Hepatic stellate cell (primary cell): ENCODE measurements around the gene TMCO4.
A peak's percentile ranks its signal among the peaks of the same experiment; 100 is the strongest.

ENCODE experiments used
- DNase-seq: peaks from one replicate; pipeline ENCODE4 v3.0.0; 2011; ENCODE audit warnings: low spot score

Gene TMCO4

DNA sequence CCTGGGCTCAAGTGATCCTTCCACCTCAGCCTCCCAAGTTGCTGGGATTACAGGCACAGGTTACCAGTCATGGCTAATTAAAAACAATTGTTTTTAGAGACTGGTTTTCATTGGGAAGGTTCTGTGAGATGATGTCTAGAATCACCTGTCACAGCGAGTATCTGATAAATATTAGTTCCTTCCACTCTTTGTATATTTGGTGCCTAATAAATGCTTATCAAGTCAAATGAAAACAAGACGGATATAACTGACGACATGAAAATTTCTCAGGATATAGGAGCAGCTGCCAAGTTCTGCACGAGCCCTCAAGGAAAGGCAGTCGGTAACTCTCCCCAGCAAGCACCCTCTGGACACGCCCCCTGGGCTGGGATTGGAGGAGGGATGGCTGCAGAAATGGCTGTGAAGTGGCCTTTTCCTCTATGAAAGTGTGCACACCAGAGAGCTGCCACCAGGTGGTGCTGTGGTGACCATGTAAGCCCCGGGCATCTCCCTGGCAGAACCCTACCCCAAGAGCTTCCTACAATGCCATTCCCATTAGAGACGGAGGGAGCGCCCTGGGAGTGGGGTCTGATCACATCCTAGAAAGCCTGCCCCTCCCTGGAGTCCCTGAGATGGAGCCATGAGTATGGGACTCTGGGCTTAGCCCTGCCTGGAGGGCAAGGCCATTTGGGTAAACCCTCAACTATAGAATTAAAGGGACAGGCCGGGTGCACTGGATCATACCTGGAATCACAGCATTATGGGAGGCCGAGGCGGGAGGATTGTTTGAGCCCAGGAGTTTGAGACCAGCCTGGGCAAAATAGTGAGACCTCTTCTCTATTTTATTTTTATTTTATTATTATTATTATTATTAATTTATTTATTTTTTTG is 84.1 kb downstream of the TMCO4 start:
- peak; percentile 95 for DNase-seq

DNA sequence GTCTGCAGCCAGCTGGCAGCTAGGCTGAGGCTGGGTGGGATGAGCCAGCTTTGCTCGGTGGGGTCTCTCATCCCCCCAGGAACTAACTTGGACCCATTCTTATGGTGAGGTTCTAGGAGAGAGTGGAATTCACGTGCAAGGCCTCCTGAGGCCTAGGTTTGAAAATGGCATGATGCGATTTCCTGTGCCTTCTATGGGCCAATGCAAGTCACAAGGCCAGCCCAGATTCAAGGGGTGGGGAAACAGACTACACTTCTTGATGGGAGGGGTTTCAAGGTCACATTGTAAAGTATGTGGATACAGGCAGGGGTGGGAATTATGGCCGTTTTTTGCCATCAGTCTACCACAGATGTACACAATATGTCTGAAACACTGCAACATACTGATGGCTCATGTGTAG is 86.8 kb downstream of the TMCO4 start:
- no peak for DNase-seq

DNA sequence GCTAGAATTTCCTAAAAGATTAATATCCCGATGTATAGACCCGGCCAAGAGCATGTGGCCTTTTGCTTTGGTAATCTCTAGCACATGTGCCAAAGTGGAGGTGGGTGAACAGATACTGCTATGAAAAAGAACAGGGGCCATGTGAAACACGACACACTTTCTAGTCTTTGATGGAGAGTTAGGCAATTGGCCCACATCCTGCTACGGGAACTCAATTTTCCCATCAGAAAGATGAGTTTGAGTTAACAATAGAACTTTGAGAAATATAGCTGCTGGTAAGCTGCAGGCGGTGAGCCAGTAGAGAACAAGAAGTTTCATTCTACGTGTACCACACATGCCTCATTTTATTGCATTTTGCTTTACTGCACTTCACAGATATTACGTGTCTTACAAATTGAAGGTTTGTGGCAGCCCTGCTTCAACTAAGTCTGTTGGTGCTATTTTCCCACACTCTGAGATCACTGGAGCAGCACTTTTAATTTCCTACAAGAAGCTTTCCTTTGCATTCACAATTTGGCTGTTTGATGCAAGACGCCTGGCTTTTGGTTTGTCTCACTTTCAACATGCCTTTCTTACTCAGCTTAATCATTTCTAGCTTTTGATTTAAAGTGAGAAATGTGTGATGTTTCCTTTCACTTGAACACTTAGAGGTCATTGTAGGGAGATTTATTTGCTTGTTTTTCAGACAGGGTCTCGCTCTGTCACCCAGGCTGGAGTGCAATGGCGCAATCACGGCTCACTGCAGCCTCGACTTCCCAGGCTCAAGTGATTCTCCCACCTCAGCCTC is 88.7 kb downstream of the TMCO4 start:
- DNase-seq: no peak

DNA sequence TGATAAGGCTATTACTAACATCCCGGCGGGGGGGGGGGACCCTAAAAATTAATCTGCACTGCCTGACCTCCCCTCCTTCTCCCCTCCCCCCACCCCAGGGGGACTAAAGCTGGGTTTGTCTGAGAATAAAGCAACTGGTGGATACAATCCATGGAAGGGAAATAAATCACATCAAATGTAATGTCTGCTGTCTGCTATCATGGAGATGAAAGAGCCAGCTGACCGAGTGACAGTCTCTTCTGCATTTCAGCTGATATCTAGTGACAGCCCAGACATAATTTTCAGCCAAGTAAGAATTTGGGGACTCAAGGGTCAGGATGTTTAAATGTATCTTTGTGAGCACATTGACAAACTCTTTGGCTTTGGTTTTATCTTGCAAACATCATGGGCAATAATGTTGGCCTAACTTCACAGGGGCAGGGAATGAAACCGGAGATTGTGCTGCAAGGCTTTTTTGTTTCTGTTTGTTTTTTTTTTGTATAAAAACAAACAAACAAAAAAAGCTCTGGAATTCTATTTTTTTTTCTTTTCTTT is 90.4 kb downstream of the TMCO4 start:
- no peak for DNase-seq

DNA sequence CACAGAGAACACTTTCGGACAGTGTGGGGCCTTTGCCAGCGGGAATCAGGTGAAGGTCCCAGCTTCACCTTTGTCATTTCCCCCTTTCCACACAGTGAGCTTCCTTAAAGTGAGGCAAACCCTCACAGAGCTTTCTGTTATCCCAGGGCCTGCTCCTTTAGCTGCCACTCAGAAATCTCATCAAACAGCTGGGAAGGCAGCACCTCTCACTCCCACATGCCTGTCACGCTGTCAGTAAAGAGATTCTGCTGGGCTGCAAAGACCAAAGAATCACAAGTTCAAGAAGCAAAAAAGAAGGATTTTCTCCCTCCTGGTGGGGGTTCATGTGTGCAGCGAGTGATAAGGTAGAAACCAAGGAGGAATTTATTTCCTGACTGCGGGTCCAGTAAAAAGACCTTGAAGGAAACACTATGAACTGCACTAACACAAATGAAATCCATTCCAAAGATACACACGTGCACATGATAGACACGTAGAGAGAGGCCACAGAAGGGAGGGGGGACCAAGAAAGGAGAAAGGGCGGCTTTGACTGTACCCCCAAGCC is 91.1 kb downstream of the TMCO4 start:
- no peak for DNase-seq

DNA sequence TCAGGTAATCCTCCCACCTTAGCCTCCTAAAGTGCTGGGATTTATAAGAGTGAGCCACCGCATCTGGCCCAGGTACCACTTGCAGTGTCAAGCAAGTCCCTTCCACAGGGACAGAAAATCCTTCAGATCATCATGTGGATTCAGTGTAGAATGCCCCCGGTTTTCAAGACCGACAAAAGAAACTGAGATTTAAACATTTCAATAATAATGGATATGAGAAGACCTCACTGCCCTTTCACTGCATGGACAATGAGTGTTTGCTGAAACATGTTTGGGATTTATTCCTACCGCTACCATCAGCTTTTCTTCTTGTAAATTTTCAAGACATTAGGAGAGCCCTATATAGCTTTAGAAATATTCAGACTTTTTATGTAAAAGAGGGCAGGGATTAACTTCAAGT is 93.6 kb downstream of the TMCO4 start:
- DNase-seq: no peak

DNA sequence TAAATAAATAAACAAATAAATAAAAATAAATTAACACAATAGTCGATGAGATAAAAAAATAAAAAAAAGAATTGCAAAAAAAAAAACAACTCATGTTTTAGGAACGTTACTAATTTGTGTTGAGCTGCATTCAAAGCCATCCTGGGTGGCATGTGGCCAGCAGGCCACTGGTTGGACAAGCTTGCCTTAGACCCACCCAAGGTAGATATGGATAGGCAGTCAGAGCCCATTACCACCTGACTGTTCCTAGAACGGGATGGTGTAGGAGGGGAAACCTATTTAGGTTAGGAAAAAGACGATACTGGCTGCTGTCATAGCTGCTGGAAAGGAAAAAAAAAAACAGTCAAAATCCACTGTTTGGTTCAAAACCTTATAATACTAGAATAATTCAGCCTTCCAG is 94.3 kb downstream of the TMCO4 start:
- no peak for DNase-seq

DNA sequence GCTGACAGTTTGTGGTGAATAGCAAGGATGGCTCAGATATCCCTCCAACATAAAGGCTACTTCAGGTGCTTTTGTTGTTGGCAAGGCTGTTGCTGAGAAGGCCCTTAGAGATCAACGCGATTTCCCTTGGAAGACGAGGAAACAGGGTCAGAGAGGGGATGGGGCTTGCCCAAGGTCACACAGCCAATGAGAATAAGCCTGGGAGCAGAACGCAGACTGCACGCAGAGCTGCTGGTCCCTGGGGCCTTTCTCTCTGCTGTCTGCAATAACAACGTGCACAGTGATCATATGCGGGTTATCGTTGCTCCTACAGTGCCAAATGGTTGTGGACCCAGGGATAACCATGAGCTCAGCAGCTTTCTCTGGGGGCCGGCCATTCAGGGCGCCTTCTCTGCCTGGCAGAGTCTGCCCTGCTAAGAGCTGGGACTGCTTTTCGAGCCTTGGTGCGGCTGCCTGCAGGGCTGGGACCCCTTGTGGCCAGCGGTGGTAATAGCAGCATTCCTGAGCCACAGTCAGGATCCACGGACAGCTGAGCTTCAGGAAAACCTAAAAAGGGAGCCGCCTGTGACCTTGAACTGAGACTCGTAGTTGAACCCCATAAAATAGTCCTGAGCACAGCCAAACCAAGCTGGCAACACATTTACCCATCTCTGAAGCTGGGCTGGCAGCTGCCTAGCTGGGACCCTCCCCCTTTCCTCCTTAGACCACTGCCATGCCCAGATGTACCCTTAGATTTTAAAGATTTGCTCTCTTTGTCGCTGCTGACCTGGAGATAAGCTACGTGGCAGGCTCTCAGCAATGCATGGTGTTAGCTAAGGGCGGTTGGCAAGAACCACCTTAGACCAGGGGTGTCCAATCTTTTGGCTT is 95.2 kb downstream of the TMCO4 start:
- DNase-seq: peak; percentile 91

DNA sequence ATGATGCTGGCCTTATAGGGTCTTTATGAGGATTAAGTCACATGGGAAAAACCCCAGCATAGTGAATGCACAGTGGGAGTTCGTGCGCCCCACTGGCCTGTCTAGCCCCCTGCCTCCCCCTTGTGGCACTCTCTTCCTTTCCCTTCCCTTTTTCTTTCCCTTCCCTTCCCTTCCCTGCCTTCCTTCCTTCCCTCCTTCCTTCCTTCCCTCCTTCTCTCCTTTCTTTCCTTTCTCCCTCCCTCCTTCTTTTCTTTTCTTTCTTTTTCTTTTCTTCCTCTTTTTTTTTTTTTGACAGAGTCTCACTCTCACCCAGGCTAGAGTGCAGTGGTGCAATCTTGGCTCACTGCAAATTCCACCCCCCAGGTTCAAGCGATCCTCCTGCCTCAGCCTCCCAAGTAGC is 96.4 kb downstream of the TMCO4 start:
- no peak for DNase-seq

DNA sequence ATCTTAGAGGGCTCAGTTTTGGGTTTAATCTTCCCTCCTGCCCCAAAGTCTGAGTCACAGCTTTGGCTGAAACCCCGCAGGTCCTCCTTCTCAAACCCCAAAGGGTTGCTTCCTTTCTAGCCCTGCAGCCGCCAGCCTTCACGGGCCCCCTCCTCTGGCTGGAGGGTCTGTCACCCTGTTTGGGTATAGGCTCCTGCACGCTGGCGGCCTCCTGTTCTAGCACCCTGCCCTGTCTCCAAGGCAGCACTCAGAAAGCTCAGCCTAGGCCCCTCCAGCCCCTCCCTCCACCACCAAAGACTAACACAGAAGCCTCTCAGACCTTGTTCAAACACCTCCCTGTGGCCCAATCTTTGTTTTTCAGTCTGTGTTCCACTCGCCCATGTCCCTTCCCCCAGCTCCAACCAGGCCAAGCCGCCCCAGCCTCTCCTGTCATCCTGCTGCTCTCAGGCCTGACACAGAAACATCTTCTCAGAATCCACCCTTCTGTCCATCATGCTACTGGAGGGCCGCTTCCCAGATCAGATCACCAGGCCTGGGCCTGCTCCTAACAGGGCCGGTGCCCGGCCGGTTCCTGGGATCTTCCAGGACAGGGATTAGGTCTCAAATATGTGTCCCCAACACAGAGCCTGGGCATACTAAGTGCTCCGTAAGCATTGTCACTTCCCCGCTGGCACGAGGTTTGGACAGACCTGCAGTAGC is 99.5 kb downstream of the TMCO4 start:
- no peak for DNase-seq

DNA sequence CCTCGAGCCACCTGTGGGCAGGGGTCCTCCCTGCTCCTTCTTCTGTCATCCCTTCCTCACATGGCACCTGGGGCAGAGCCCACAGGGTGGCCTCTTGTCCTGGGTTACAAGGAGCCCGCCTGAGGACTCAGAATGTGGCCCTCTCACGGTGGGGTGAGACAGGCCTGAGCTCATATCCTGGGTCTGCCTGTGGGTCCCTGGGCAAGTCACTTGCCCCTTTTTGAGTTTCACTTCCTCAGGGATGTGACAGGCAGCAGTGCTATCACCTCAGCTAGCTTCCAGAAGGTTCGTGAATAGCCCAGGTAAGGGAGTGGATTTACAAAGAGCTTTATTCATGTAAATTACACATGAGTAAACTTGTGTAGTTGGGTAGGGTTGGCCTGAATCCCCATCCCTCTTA is 101.5 kb downstream of the TMCO4 start:
- DNase-seq: no peak

DNA sequence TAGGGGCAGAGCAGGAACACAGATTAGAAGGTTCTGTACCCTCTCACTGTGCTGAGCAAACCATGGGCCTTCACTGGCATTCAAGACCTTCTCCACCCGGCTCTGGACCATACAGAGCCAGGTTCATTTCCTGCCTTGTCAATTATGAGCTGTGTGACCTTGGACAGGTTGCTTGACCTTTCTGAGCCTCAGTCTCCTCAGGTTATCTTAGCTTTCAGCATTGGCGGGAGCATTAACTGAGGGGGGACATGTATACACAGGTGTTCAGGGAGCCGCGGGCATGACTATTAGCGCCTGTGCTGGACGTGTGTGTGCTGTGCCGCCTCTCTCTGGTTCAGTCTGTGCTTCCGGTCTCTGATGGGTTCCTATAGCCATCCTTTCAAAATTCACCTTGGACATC is 102.9 kb downstream of the TMCO4 start:
- no peak for DNase-seq

DNA sequence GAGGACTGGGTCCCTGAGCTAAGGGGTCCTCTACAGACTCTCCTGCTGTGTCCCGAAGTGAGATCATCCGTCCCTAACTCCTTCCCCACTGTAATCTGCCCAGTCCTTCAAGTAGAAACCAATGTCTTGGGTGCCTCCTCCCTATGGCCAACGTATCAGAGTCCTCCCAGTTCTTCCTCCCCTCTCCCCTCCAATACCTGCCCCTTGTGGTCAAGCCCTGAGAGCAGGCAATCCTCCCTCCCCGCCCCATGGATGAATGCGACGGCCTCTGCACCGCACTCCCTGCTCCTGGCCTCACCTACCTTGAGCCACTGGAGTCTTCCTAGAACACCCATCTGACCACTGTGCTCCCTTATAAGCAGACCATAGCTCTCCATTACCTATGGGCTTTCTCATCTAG is 103.9 kb downstream of the TMCO4 start:
- DNase-seq: no peak

DNA sequence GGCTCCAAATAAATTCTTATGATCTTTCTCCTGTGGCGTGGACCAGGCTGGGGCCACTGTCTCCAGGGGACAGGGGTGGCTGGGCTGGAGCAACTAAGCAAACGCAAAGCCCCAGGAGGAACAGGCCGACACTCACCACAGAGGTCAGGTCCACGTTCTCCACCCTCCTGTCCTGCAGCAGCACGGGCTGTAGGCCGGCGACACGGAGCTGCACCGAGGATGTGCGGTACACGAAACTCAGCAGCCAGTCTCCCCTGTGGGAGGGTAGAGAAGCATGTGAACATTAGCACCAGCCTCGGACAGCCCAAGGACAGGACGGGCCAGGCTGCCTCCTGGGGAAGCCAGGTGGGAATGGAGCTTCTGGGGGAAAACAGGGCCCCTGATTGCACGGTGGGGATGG is 105.4 kb downstream of the TMCO4 start:
- no peak for DNase-seq

DNA sequence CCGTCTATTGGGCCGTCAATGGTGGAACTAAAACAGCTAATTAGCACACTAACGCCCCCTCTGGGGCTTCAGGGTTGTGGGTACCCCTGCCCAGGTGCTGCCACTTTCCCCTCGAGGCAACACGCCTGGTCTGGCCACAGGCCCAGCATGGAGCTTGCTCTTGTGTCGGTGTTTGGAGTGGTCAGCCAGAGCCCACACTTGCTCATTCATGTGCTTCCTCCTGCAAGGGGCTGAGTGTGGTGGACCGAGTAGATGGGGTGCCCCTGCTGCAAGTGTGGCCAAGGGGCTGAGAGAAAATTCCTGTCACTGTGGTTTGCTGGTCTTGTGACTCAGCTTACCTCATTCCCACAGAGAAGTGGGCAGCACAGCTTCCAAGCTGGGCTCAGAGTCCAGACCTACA is 109.4 kb downstream of the TMCO4 start:
- no peak for DNase-seq

DNA sequence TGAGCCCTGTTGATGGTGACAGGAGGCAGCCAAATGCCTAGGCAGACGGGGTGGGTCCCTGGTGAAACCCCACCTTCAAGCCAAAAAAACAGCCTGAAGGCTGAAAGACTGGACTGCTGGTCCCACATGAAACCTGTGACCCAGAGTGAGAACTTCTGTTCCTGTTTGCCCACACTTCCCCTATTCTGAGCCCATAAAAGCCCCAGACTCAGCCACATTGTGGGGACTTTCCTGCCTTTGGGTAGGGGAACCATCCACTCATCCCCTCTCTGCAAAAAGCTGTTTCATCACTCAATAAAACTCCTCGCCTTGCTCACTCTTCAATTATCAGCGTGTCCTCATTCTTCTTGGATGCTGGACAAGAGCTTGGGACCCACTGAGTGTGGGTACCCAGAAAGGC is 109.9 kb downstream of the TMCO4 start:
- DNase-seq: no peak

DNA sequence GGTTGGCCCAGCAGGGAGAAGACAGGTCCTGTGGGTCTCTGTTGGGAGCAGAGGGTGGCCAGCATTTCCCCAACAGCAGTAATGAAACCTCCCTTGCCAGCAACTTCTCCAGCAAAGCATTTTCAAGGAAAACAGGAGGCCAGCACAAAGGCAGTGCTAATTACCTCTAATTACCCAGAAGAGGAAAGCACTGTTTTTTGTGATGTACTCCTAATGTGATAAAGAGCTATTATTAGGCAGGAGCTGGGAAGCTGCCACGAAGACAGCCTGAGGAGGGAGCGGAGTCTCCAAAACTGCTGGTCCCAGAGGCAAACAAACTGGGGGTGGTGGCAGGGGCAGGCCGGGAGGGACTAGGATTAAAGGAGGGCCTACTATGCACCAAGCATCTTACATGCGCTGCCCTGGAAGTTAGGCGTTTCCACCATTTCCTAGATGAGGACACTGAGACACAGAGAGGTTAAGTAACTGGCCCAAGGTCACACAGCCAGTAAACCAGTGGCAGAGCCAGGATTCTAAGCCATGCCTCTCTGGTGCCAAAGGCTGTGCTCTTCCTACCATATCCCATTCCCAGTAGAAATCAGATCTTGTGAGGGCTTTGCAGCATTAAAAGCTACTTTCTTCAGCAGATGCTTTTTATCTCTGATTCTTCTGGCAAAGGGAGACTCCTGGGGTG is 110.5 kb downstream of the TMCO4 start:
- DNase-seq: no peak

DNA sequence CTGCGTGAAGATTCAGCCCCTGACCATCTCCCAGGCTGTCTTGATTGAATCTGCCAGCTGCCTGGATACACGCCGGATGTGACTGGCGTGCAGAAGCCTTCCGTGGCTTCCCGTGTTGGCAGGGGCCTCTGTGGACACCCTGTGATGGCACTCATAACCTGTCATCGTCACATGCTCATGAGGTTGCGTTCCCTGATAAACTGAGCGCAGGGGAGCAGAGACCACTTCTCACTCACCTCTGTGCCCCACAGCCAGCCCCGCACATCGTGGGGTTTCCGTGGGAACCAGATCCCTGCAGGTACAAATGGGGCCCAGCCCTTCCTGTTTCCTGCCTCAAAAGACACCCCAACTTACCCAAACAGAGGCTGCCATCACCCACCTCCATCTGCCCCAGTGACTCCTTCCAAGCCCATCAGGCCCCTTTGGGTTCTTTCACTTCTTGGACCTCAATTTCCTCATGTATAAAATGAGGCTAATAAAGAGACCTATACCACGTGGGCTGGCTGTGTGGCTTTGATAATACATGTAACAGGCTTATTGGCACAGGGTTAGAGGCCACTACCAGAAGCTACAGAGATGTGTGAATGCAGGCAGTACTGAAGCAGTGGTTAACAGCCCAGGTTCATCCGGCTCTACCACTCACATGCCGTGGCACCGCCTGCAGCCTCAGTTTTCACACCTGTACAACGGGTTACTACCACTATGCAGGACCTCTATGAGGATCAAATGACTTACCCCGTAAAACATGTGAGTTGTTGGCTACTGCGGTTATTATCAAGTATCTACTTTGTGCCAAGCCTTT is 111.5 kb downstream of the TMCO4 start:
- DNase-seq: no peak

DNA sequence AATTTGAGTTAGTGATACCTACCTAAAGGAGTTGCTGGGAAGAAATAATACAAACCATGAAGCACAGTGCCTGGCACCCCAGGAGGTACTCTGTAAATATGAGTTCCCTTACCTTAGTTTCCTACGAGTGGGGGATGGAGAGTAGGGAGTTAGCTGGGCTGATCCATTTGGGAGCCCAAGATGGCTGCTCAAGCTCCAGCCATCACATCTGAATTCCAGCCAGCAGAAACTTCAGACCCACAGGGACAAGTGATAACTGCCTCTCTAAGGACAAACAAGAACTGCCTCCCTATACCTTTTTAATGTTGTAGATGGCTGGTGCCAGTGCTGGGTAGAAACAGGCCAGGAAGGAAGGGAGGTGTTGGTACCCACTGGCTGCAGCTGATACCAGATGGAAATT is 112.3 kb downstream of the TMCO4 start:
- no peak for DNase-seq

DNA sequence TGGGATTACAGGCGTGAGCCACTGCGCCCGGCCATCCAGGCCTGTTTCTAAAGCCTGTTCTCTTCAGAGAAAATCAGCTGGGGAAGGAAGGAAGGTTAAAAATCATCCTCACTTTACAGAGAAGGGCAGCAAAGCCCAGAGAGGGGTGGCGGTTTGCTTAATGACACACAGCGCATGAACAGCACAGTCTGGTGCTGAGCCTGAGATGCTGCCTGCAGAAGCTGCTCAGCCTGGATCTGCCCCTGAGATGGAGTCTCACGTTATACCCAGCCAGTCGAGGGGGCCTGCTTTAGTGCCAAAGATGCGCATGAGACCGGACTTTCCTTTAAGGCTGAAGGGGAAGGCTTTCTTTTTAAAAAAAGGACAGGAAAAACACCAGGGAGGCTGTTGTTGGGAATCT is 113.7 kb downstream of the TMCO4 start:
- DNase-seq: no peak
